H1 (cell line): ENCODE results near the gene ENTPD1. TPM values are rescaled to one million over a fixed set of nuclear protein-coding genes. Genes with fewer than 3 reads are reported as not detected.

Source experiments
- JUN ChIP-seq: IDR thresholded peaks from 2 replicates; pipeline ENCODE4 v1.6.1; 2011; ENCODE audit warnings: low read depth, mild to moderate bottlenecking, improper control_type of control experiment, low read length
- SP4 ChIP-seq: IDR thresholded peaks from 2 replicates; pipeline ENCODE4 v1.6.1; 2012; ENCODE audit warnings: low read length, inconsistent platforms
- polyA plus RNA-seq, 7 experiments: library from polyadenylated mRNA; depleted of rRNA in 3 of 7; stranded (reverse) in 5 of 7; unstranded in 2 of 7; fragments of >200 nt in 5 of 7; fragments of 200-250 nt in 2 of 7; gene quantifications; 1 replicate in 5 of 7; 2 replicates in 1 of 7; 4 replicates in 1 of 7; pipeline versions ENCODE4 v1.2.1 to v1.2.3, GENCODE V29; 2011 to 2013; ENCODE audit warnings: missing spikeins in 2 of 7, mixed read lengths in 2 of 7
- total RNA-seq: library from RNA; stranded (reverse); fragmentation: NEBNext Ultra II Directional; extraction: Animal tissue kit (Norgen Biotek cat#: 25700); gene quantifications from 2 replicates; pipeline ENCODE4 v1.2.1, GENCODE V29; 2021

Gene ENTPD1
- total and polyA plus RNA-seq, 2 of the 8 experiments (the other 6 are each of a cell fraction or from before 2014, with no cell fraction given): 2.2 to 2.5 TPM

DNA sequence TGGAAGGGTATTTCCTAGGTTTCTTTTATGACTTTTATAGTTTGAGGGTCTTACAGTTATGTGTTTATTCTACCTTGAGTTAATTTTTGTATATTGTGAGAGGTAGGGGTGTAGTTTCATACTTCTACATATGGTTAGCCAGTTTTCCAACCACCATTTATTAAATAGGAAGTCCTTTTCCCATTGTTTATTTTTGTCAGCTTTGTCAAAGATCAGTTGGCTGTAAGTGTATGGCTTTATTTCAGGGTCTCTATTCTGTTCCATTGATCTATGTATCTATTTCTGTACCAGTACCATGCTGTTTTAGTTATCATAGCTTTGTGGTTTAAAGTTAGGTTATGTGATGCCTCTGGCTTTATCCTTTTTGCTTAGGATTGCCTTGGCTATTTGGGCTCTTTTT lies 79.9 kb downstream of the ENTPD1 start (continued):
- TF ChIP-seq JUN: no peak
- TF ChIP-seq SP4: no peak
